Tibial artery (tissue), 4 donors: ENCODE measurements around the gene ODC1.

Experiments
- DNase-seq, 2 donors: peaks; one replicate each; pipeline ENCODE4 v3.0.0-alpha.2; 2019
- H3K27ac ChIP-seq, 2 donors: fragments of 200-600 bp; sonication (generic) in 1 of 2; 1 replicate in 1 of 2; 2 replicates in 1 of 2; pipeline ENCODE4 v1.5.1; 2018 to 2019; ENCODE audit warnings: mild to moderate bottlenecking in 1 of 2
- H3K27me3 ChIP-seq, 2 donors: fragments of 200-600 bp; sonication (generic) in 1 of 2; one replicate each; pipeline versions ENCODE4 v1.5.1 to v1.6.0; 2016 to 2019
- H3K36me3 ChIP-seq, 3 donors: fragments of 200-600 bp; sonication (generic) in 2 of 3; one replicate each; pipeline ENCODE4 v1.5.1; 2016 to 2019; ENCODE audit warnings: mild to moderate bottlenecking in 2 of 3
- H3K4me1 ChIP-seq, 4 donors: fragments of 200-600 bp; sonication (generic) in 2 of 4; 1 replicate in 3 of 4; 2 replicates in 1 of 4; pipeline ENCODE4 v1.5.1; 2016 to 2019
- H3K4me3 ChIP-seq, 2 donors: fragments of 200-600 bp; sonication (generic) in 1 of 2; 1 replicate in 1 of 2; 2 replicates in 1 of 2; pipeline ENCODE4 v1.5.1; 2018 to 2019; ENCODE audit warnings: mild to moderate bottlenecking in 2 of 2
- H3K9me3 ChIP-seq, 3 donors: fragments of 200-600 bp; sonication (generic) in 1 of 3; one replicate each; pipeline ENCODE4 v1.5.1; 2016 to 2019
- CTCF ChIP-seq, 2 experiments: fragments of 200-600 bp in 1 of 2; fragments of 450-650 bp in 1 of 2; IDR thresholded peaks; one replicate each; pipeline ENCODE4 v1.5.1; 2017 to 2019; ENCODE audit warnings: antibody characterized with exemption in 2 of 2, mild to moderate bottlenecking in 1 of 2, moderate library complexity in 1 of 2
- intact Hi-C: fragments of 100-400 bp; cut with DNase I; formaldehyde crosslinking; loops from one replicate; pipeline ENCODE4 v1.15.0; 2023; ENCODE audit warnings: low total_unique reads

The ODC1 gene

GRCh38 chr2:10451819-10452218 is 3.7 kb upstream of the ODC1 start:
- Histone ChIP-seq H3K27me3 (no peaks in the 10 kb centered on the region), H3K9me3 (no peaks in the 10 kb centered on the region), H3K4me3 (no peak overlapping the region), H3K4me1 (peaks cover 0 to 44% (median 31%) of the 10 kb centered on the region in 4 donors), H3K36me3 (no peaks in the 10 kb centered on the region), H3K27ac (peak overlapping the region in 1 of 2 donors; percentile 17)
- no peak for DNase-seq
- intact Hi-C loops, result no loop called here
- no peak for TF ChIP-seq CTCF (IDR thresholded peaks at IDR 0.05)

- H3K27me3 ChIP-seq, result no peaks in the 10 kb centered on the region
- no peaks in the 10 kb centered on the region for H3K36me3 ChIP-seq
- no peak for DNase-seq
- H3K9me3 ChIP-seq, result no peaks in the 10 kb centered on the region
- no peak overlapping the region for H3K27ac ChIP-seq
- TF ChIP-seq CTCF (IDR thresholded peaks at IDR 0.05), result no peak
- H3K4me3 ChIP-seq, result peak overlapping the region in 1 of 2 donors; percentile 78
- peaks cover 0 to 56% (median 45%) of the 10 kb centered on the region in 4 donors for H3K4me1 ChIP-seq
- intact Hi-C loops, result loop anchor here (10.0 kb wide), 1 partner anchor 705 kb away; the partner anchor contains the start of gene SLC66A3
Observed at GRCh38 chr2:10449838-10450691, 1.9 kb upstream of the ODC1 start.

GRCh38 chr2:10449486-10449831 is 1.3 kb upstream of the ODC1 start:
- peak overlapping the region; percentile 87 to 97 for H3K27ac ChIP-seq
- DNase-seq, result no peak
- peaks cover 0 to 55% (median 45%) of the 10 kb centered on the region in 4 donors for H3K4me1 ChIP-seq
- H3K9me3 ChIP-seq, result no peaks in the 10 kb centered on the region
- intact Hi-C loops, result loop anchor here (10.0 kb wide), 1 partner anchor 705 kb away; the partner anchor contains the start of gene SLC66A3
- peak overlapping the region; percentile 75 to 78 for H3K4me3 ChIP-seq
- no peak for TF ChIP-seq CTCF (IDR thresholded peaks at IDR 0.05)
- H3K36me3 ChIP-seq, result peaks cover 1 to 5% (median 4%) of the 10 kb centered on the region in 3 donors
- H3K27me3 ChIP-seq, result no peaks in the 10 kb centered on the region

- H3K9me3 ChIP-seq, result no peaks in the 10 kb centered on the region
- no peak for TF ChIP-seq CTCF (IDR thresholded peaks at IDR 0.05)
- no peaks in the 10 kb centered on the region for H3K27me3 ChIP-seq
- peaks cover 8 to 11% (median 10%) of the 10 kb centered on the region in 3 donors for H3K36me3 ChIP-seq
- H3K27ac ChIP-seq, result peak overlapping the region; percentile 87 to 97
- peak overlapping the region; percentile 75 to 78 for H3K4me3 ChIP-seq
- DNase-seq, result peak; percentile 83 to 93
- H3K4me1 ChIP-seq, result peaks cover 0 to 49% (median 41%) of the 10 kb centered on the region in 4 donors
- intact Hi-C loops, result loop anchor here (10.0 kb wide), 1 partner anchor 706 kb away; the partner anchor contains the start of gene SLC66A3
Observed at GRCh38 chr2:10448576-10449485, 704 bp upstream of the ODC1 start.

- DNase-seq, result no peak
- intact Hi-C loops, result loop anchor here (10.0 kb wide), 1 partner anchor 707 kb away; the partner anchor contains the start of gene SLC66A3
- H3K9me3 ChIP-seq, result no peaks in the 10 kb centered on the region
- peak overlapping the region; percentile 75 to 78 for H3K4me3 ChIP-seq
- H3K36me3 ChIP-seq, result peaks cover 22 to 25% (median 24%) of the 10 kb centered on the region in 3 donors
- no peaks in the 10 kb centered on the region for H3K27me3 ChIP-seq
- peaks cover 0 to 47% (median 40%) of the 10 kb centered on the region in 4 donors for H3K4me1 ChIP-seq
- H3K27ac ChIP-seq, result peak overlapping the region; percentile 89 to 90
- no peak for TF ChIP-seq CTCF (IDR thresholded peaks at IDR 0.05)
Observed at GRCh38 chr2:10447300-10447894, 730 bp downstream of the ODC1 start.
